Liver (tissue), 9 donors: ENCODE results near the gene GK2. TPM values are rescaled to one million over a fixed set of nuclear protein-coding genes. Genes with fewer than 3 reads are reported as not detected.

Experiments
- DNase-seq: peaks from one replicate; pipeline ENCODE4 v3.0.0-alpha.2; 2017; ENCODE audit warnings: low spot score
- H3K27ac ChIP-seq, 2 donors: one replicate each; pipeline ENCODE4 v1.7.0; 2013; ENCODE audit warnings: inconsistent platforms in 2 of 2, low read length in 2 of 2, control low read depth in 1 of 2, low read depth in 1 of 2, mild to moderate bottlenecking in 1 of 2
- H3K27me3 ChIP-seq, 4 donors: one replicate each; pipeline versions ENCODE4 v1.6.1 to v1.7.0; 2013; ENCODE audit warnings: low read length in 3 of 4, inconsistent platforms in 1 of 4, mild to moderate bottlenecking in 1 of 4, moderate library complexity in 1 of 4; ENCODE audit not compliant: control insufficient read depth in 4 of 4, insufficient read depth in 4 of 4
- H3K36me3 ChIP-seq, 4 donors: one replicate each; pipeline versions ENCODE4 v1.6.1 to v1.7.0; 2013; ENCODE audit warnings: low read length in 3 of 4, mild to moderate bottlenecking in 3 of 4, low read depth in 1 of 4, moderate library complexity in 1 of 4; ENCODE audit not compliant: control insufficient read depth in 4 of 4, insufficient read depth in 3 of 4
- H3K4me1 ChIP-seq, 4 donors: one replicate each; pipeline versions ENCODE4 v1.6.1 to v1.7.0; 2013; ENCODE audit warnings: low read length in 3 of 4, mild to moderate bottlenecking in 3 of 4, moderate library complexity in 1 of 4; ENCODE audit not compliant: control insufficient read depth in 4 of 4, insufficient read depth in 4 of 4
- H3K4me3 ChIP-seq, 3 donors: one replicate each; pipeline versions ENCODE4 v1.6.1 to v1.7.0; 2013; ENCODE audit warnings: low read length in 3 of 3, control low read depth in 1 of 3, low read depth in 1 of 3, mild to moderate bottlenecking in 1 of 3
- H3K9ac ChIP-seq, 2 donors: one replicate each; pipeline ENCODE4 v1.7.0; 2013; ENCODE audit warnings: low read length in 2 of 2, mild to moderate bottlenecking in 2 of 2, moderate library complexity in 2 of 2, control low read depth in 1 of 2, low read depth in 1 of 2
- H3K9me3 ChIP-seq, 4 donors: one replicate each; pipeline versions ENCODE4 v1.6.1 to v1.7.0; 2013; ENCODE audit warnings: low read length in 3 of 4; ENCODE audit not compliant: control insufficient read depth in 4 of 4
- EGR1 ChIP-seq, 2 donors: IDR thresholded peaks; 2 replicates each; pipeline ENCODE4 v1.6.1; 2016 to 2018; ENCODE audit warnings: antibody characterized with exemption in 2 of 2, low read depth in 2 of 2
- FOXA2 ChIP-seq: IDR thresholded peaks from 2 replicates; pipeline ENCODE4 v1.6.1; 2016; ENCODE audit warnings: antibody characterized with exemption
- GABPA ChIP-seq, 2 donors: IDR thresholded peaks in 1 of 2; conservative IDR thresholded peaks in 1 of 2; 2 replicates each; pipeline ENCODE4 v1.6.1; 2016; ENCODE audit warnings: antibody characterized with exemption in 2 of 2, mild to moderate bottlenecking in 1 of 2, moderate library complexity in 1 of 2
- HNF4A ChIP-seq, 2 donors: conservative IDR thresholded peaks; 2 replicates each; pipeline ENCODE4 v1.6.1; 2016; ENCODE audit warnings: antibody characterized with exemption in 2 of 2, mild to moderate bottlenecking in 2 of 2
- HNF4G ChIP-seq: IDR thresholded peaks from 2 replicates; pipeline ENCODE4 v1.6.1; 2016; ENCODE audit warnings: antibody characterized with exemption
- NR2F2 ChIP-seq: IDR thresholded peaks from 2 replicates; pipeline ENCODE4 v1.6.1; 2016; ENCODE audit warnings: antibody characterized with exemption
- RXRA ChIP-seq, 2 donors: IDR thresholded peaks; 2 replicates each; pipeline ENCODE4 v1.6.1; 2017 to 2018; ENCODE audit warnings: antibody characterized with exemption in 2 of 2, mild to moderate bottlenecking in 1 of 2
- SP1 ChIP-seq: IDR thresholded peaks from 2 replicates; pipeline ENCODE4 v1.6.1; 2018; ENCODE audit warnings: antibody characterized with exemption, mild to moderate bottlenecking
- YY1 ChIP-seq: IDR thresholded peaks from 2 replicates; pipeline ENCODE4 v1.6.1; 2016; ENCODE audit warnings: antibody characterized with exemption, mild to moderate bottlenecking
- WGBS: extraction: QIAGEN DNeasy Blood & Tissue Kit; methylation state at CpG from one replicate; pipeline ENCODE4 v1.1.7; 2013; 5-methylcytosine and 5-hydroxymethylcytosine counted together
- polyA plus RNA-seq, 2 donors: library from polyadenylated mRNA; stranded (reverse) in 1 of 2; unstranded in 1 of 2; fragments of 200-250 nt in 1 of 2; fragments of >200 nt in 1 of 2; fragmentation: Nextera tagmentation in 1 of 2; extraction: Ambion mirVana in 1 of 2; gene quantifications; one replicate each; pipeline versions ENCODE4 v1.2.1 to v1.2.3, GENCODE V29; 2013 to 2015
- total RNA-seq, 2 donors: library from RNA; depleted of rRNA; stranded (reverse); fragments of >200 nt; gene quantifications; one replicate each; pipeline ENCODE4 v1.2.3, GENCODE V29; 2014
- TF ChIP-seq, protein P1 (sequence below): fragments of 150-350 bp; IDR thresholded peaks from 2 replicates; pipeline ENCODE4 v1.5.1; 2017; ENCODE audit warnings: improper control_type of control experiment, low read depth, low read length; ENCODE audit not compliant: missing input control
- TF ChIP-seq, protein P2 (sequence below): IDR thresholded peaks from 2 replicates; pipeline ENCODE4 v1.6.1; 2016; ENCODE audit warnings: antibody characterized with exemption
- TF ChIP-seq, protein P3 (sequence below): IDR thresholded peaks from 2 replicates; pipeline ENCODE4 v1.6.1; 2016; ENCODE audit warnings: antibody characterized with exemption
- donor health status: healthy.
- donor health status: healthy.
- donor health status: healthy.
- donor health status: healthy.
- donor health status: healthy.

GK2 gene
- total and polyA plus RNA-seq, 4 donors = not detected

DNA sequence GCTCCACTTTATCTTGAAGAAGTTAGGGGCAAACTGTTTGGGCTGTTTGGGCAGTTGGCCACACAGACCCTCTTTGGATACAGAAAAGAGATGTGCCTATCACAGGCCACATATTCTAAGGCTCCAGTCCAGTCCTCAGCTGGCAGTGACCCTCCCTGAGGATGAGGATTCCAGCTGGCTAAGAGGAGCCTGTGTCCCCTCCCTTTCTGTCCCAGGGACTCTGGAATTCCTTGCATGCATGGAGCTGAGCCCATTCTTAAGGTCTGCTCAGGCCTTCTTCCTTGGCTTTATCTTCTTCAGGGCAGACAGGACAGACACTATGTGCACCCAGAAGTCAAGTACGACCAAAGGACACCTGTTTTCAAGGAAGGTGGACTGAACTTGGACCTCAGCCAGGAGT, 23.8 kb upstream of the GK2 start:
- no peak overlapping the region for H3K4me3 ChIP-seq
- no peak for TF ChIP-seq YY1
- TF ChIP-seq, protein P1, sequence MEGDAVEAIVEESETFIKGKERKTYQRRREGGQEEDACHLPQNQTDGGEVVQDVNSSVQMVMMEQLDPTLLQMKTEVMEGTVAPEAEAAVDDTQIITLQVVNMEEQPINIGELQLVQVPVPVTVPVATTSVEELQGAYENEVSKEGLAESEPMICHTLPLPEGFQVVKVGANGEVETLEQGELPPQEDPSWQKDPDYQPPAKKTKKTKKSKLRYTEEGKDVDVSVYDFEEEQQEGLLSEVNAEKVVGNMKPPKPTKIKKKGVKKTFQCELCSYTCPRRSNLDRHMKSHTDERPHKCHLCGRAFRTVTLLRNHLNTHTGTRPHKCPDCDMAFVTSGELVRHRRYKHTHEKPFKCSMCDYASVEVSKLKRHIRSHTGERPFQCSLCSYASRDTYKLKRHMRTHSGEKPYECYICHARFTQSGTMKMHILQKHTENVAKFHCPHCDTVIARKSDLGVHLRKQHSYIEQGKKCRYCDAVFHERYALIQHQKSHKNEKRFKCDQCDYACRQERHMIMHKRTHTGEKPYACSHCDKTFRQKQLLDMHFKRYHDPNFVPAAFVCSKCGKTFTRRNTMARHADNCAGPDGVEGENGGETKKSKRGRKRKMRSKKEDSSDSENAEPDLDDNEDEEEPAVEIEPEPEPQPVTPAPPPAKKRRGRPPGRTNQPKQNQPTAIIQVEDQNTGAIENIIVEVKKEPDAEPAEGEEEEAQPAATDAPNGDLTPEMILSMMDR = no peak
- TF ChIP-seq, protein P2, sequence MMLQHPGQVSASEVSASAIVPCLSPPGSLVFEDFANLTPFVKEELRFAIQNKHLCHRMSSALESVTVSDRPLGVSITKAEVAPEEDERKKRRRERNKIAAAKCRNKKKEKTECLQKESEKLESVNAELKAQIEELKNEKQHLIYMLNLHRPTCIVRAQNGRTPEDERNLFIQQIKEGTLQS = no peak
- no peak for TF ChIP-seq GABPA (IDR thresholded peaks at IDR 0.05 in 1 of 2, conservative IDR thresholded peaks at IDR 0.05 in 1 of 2)
- no peak for TF ChIP-seq HNF4A (conservative IDR thresholded peaks at IDR 0.05)
- TF ChIP-seq SP1 = no peak
- TF ChIP-seq HNF4G = no peak
- no peak for TF ChIP-seq FOXA2
- TF ChIP-seq, protein P3, sequence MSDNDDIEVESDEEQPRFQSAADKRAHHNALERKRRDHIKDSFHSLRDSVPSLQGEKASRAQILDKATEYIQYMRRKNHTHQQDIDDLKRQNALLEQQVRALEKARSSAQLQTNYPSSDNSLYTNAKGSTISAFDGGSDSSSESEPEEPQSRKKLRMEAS = no peak
- TF ChIP-seq NR2F2 = no peak
- TF ChIP-seq RXRA (IDR thresholded peaks at IDR 0.05) = no peak
- peaks cover 0 to 1% (median 0%) of the 10 kb centered on the region in 4 donors for H3K9me3 ChIP-seq
- DNase-seq = no peak
- 73% methylated on average over 1 of the region's 1 CpG for WGBS
- H3K4me1 ChIP-seq = no peaks in the 10 kb centered on the region
- H3K9ac ChIP-seq = no peak overlapping the region
- no peaks in the 10 kb centered on the region for H3K27me3 ChIP-seq
- no peak overlapping the region for H3K27ac ChIP-seq
- H3K36me3 ChIP-seq = no peaks in the 10 kb centered on the region

DNA sequence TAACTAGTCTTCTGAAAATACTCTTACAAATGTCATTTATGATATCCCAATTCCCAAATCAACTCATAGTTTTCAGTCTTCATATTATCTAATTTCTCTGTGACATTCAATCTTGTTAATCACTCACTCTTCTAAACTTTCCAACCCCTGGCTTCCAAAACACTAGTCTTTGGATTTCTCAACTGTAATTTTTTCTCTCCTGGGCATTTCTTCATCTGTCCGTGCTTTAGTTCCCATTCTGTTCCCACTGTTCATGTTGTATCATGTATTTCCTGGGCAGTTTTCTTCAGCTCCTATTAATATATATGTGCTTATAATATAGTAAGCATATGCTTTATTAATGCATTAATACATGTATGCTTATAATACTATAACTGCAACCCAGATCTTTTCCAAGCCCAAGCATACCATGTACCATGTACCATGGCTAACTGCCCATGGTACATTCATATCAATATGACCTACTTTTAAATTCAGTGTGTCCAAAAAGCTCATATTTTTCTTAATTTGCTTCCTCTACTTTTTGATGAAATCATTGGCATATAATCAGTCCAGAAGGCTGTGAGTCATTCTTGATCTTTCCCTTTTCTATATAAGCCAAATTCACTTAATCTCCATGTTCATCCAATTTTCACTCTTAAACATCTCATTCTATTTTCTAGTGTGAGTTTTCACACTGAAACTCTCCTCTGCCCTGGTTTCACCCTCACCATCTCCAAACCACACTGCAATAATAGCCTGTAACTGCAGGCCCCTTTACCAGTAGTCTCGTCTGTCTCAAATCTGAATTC, 21.3 kb upstream of the GK2 start:
- no peak for DNase-seq
- Histone ChIP-seq H3K4me3 (no peak overlapping the region), H3K9ac (no peak overlapping the region), H3K27me3 (no peaks in the 10 kb centered on the region), H3K27ac (no peak overlapping the region), H3K36me3 (no peaks in the 10 kb centered on the region), H3K9me3 (peaks cover 0 to 1% (median 0%) of the 10 kb centered on the region in 4 donors), H3K4me1 (no peaks in the 10 kb centered on the region)
- no peak for TF ChIP-seq EGR1 (IDR thresholded peaks at IDR 0.05; ENCODE audit: low read depth in 2 of 2)
- TF ChIP-seq, protein P1 = no peak
- WGBS = 53% methylated on average over 2 of the region's 2 CpGs

DNA sequence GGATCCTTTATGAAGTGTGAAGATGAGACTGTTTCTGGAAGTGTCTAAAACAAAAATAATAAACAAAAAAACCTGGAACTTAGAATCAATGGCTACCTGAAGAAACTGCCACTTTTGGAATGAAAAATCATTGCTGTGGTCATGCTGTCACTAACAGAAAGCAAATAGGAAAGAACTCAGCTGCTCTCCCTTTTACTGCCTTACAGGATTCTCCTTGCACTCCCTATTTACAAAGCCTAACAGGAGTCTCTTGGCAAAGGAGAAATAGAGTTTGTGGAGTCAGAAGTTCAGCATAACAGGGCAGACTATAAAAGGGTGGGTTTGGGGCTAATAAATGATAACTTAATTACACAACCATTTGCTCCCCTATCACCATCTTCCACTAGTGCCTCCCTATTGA, 19.0 kb upstream of the GK2 start:
- Histone ChIP-seq H3K9ac (no peak overlapping the region), H3K27me3 (peaks cover 0 to 5% (median under 1%) of the 10 kb centered on the region in 4 donors), H3K4me1 (no peaks in the 10 kb centered on the region), H3K9me3 (peaks cover 0 to 1% (median 0%) of the 10 kb centered on the region in 4 donors), H3K4me3 (no peak overlapping the region), H3K36me3 (no peaks in the 10 kb centered on the region), H3K27ac (no peak overlapping the region)
- TF ChIP-seq SP1 = no peak
- no peak for TF ChIP-seq YY1
- TF ChIP-seq, protein P1 = no peak
- TF ChIP-seq HNF4G = no peak
- DNase-seq = no peak
